Measurements from ENCODE around the gene REV1.
"Not testable (repeated sequence)": the region's sequence is repeated elsewhere in the genome, so short reads cannot be mapped to it uniquely, and the experiment has no call there.

The REV1 gene

GRCh38 chr2:99485824-99486223 is 4.0 kb downstream of the REV1 start:
- no peak for DNase-seq

DNA sequence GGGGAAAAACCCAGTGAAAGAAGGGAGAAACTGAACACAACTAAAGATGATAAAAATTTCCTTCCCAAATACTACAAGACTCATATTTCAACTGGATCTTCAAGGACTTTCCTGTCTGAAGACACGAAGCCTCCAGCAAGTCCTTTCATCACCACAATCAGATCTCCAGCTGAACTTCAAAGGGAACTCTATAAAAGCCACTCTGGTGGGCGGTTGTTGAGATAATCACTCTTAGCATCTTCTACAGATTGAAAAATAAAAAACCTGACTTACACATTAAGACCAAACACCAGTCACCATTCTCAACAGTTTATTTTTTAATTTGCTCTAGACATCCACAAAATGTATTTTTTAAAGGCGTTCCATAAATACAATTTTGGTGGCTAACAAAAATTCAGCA is 4.4 kb downstream of the REV1 start:
- no peak for DNase-seq

DNA sequence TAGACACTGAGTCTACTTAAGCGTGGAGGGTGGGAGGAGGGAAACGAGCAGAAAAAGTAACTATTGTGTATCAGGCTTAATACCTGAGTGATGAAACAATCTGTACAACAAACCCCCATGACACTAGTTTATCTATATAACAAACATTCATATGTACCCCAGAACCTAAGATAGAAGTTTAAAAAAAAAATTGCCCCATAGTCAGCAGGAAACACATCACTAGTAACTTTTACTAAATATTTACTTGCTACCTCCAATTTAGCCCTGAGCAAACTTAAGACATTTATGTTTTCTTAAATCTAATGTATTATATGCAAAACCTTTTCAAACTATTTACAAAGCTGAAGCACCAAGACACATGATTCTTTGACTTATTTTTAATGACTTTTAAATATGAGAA is 5.6 kb downstream of the REV1 start:
- DNase-seq: no peak

DNA sequence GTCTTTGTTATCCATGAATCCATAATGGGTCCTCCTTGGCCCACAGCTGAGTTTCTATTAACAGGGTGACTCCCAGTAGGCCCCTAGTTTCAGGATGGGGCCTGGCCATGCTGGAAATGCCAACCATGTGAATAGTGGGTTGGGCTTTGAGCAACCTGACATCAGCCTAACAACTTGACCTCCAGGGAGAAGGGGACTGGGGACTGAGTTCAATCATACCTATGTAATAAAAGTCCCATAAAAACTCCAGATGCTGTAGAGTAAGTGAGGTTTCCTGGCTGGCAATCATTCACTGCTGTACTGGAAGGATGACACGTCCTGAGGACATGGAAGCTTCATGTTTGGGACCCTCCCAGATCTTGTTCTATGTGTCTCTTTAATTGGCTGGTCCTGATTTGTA is 7.9 kb downstream of the REV1 start:
- no peak for DNase-seq

GRCh38 chr2:99481527-99481926 is 8.3 kb downstream of the REV1 start:
- DNase-seq: no peak

DNA sequence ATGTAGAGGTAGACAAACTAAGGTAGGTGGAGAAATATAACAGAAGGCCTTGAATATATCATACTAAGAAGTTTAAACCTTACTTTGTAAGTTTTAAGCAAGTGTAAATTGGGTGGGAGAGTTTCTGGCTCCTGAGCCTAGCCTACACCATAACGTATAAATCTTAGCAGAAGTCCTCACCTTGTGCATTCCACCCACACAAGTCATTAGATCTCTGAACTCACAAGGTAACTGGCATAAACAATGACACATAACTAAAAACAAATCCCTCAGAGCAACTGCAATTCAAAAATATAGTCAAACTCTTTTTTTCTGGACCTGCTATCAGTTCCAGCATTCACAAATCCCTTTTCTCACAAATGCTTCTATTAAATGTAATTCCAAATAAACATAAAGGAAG is 9.4 kb downstream of the REV1 start:
- DNase-seq: no peak

- no peak for DNase-seq
These were observed 11.2 kb downstream of the REV1 start for GRCh38 chr2:99478632-99479031.

DNA sequence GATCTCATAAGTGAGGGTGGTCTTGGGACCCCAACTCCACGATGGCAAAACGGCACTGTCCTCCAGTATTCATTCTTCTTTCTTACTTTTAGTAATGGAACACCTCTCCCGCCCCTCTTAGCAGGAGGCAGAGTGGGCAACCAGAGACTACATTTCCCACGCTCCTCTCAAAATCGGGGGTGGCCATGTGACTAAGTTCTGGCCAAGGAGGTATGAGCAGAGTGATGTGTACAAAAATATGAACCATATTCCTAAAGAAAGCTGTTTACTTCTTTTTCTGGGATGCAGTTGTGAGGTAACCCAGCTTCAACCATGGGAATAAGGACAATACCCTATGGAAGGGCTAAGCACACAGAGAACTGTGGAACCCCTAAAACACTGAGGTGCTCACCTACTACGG is 12.8 kb downstream of the REV1 start:
- DNase-seq: no peak

GRCh38 chr2:99476629-99477028 is 13.2 kb downstream of the REV1 start:
- DNase-seq: no peak

DNA sequence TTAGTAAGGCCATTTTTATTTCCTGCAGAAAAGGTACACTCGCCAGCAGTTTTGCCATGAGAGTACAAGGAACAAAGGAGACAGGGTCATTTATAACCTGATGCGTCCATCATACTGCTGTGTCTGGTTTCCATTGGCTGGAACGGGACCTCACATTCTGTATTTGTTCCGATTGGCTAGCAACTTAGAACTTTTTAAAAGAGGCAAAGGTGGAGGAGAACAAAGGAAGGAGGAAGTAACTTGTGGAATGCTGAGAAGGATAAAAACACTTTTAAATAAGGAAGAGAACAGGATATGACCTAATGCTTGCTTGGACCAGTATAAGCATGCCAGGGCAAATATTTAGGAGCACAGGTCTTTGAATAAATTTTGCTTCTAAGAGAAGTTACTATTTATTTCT is 14.7 kb downstream of the REV1 start:
- DNase-seq: not testable (repeated sequence)

DNA sequence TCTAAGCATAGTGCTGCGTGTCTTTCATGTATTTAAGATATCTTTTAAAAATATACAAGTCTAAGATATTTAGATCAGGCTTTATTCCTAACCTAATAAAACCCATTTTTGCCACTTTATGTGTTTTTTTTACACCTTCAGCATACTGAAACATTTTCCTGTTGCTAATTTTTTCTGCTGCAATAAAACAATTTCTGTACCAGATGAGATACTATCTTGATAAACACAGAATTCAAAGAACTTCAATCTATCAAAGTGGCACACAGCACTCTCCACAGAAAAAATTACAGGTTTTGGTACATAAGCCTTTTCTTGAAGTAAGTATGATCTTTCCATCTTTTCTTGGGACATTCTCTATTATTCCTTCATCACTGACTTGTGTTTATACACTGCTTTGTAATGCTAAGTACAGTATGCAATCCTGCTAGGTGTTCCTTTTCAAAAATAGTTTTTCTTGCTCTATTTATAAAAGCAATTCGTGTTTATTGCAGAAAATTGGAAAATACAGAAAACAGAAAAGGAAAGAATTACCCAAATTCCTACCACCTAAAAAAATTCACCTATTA is 16.2 kb downstream of the REV1 start:
- DNase-seq: no peak

DNA sequence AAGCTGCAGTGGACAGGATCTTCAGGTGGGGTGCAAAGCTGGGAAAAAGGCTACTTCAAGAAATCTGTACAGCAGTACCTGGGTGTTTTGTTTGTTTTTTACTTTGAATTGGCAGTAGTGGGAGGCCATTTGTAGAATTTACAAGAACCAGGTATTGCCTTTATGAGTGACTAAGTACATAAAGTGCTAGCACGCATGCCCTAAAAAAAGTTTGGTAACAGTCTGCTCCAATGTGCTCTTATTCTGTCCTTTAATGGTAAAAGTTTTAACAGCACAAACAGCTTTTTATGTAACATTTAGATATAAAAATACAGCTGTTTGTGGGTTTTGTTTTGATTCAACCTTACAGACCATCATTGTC is 17.2 kb downstream of the REV1 start:
- DNase-seq: no peak

DNA sequence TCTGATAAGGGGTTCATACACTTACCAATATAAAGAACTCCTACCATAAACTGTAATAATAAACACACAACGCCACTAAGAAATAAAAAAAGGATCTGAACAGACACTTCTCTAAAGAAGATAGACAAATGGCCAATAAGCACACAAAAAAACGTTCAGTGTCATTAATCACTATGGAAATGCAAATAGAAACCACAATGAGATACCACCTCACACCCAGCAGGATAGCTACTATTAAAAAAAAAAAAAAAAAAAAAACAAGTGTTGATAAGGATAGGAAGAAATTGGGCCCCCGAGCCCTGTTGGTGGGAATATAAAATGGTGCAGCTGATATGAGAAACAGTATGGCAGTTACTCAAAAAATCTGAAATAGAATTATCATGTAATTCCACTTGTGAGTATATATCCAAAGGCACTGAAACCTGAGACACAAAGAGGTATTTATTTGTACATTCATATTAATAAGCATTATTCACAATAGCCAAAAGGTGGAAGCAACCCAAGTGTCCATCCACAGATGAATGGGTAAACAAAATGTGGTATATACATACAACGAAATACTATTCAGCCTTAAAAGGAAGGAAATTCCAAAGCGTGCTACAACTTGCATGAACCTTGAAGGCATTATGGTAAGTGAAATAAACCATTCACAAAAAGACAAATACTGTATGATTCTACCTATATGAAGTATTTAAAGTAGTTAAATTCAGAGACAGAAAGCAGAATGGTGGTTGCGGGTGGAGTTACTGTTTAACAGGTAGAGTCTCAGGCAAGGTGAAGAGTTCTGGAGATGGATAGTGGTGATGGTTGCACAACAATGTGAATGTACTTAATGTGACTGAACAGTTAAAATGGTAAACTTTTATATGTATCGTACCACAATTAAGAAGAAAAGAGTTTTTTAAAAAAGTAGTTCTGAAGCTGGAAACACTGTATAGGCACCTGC is 17.9 kb downstream of the REV1 start:
- DNase-seq: no peak

DNA sequence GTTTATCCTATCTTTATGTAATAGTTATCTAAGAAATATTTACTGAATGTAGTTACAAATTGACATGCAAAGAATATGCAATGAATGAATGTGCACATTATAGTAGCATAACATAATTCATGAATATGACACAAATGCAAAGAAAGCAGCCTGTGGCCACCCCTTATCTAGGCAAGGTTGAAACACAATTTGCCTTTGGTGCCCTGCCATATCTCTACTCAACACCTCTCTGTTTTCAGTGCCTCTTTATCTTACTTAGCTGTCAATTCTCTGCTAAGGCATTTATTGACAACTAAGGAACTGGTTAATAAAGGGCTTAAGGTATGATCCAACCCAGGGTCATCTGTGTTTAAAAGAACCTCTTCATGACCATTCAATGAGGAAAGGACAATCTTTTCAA is 18.9 kb downstream of the REV1 start:
- DNase-seq: no peak

- DNase-seq: not testable (repeated sequence)
These were observed 19.4 kb downstream of the REV1 start for GRCh38 chr2:99470459-99470858.

- DNase-seq: no peak
These were observed 20.4 kb downstream of the REV1 start for GRCh38 chr2:99469394-99469793.

- no peak for DNase-seq
These were observed 21.7 kb downstream of the REV1 start for GRCh38 chr2:99468155-99468554.

GRCh38 chr2:99467390-99467789 is 22.4 kb downstream of the REV1 start:
- DNase-seq: no peak

GRCh38 chr2:99461828-99462483 is 27.9 kb downstream of the REV1 start:
- DNase-seq: no peak

DNA sequence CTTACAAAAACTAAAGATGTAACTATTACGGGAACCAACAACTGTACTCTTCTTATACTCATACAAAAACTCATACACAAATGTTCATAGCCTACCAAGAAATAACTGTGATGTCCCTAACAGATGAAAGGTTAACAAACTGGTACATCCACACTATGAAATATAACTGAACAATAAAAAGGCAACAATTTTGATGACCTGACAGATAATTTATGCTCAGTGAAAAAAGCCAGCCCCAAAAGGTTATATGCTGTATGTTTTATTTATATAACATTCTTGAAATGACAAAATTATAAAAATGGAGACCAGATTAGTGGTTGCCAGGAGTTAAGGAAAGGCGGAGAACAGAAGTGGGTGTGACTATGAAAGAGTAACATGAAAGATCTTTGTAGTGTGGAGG is 31.3 kb downstream of the REV1 start:
- DNase-seq: no peak

DNA sequence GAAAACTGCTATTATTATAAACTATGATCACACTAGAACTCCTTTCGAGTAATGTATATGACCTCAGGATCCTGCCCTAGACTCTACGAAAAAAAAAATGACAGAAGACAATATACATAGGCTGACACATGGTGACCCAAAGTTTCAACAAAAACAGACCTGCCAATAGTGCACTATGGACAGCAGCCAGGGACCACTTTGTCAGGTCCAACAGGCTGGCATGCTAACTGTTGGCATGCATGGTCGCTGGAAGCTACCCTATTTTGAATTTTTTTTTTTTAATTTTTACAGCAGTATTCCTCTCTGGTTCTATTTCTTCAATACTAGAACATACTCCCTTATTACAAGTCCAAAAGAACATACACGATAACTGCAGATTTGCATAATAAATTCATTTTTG is 38.1 kb downstream of the REV1 start:
- DNase-seq: no peak

GRCh38 chr2:99451280-99451679 is 38.5 kb downstream of the REV1 start:
- no peak for DNase-seq

- DNase-seq: no peak
These were observed 39.6 kb downstream of the REV1 start for GRCh38 chr2:99450199-99450598.

- no peak for DNase-seq
These were observed 41.3 kb downstream of the REV1 start for GRCh38 chr2:99448556-99448955.
